ENCODE data around the gene NFASC. TPM values are rescaled to one million over a fixed set of nuclear protein-coding genes. Genes with fewer than 3 reads are reported as not detected.

The NFASC gene
- total and polyA plus RNA-seq, 2 experiments from 2014 or later, result 3.9 to 11.7 TPM

GRCh38 chr1:204882479-204882878 is 11.8 kb downstream of the NFASC start (continued):
- TF ChIP-seq, protein P1, sequence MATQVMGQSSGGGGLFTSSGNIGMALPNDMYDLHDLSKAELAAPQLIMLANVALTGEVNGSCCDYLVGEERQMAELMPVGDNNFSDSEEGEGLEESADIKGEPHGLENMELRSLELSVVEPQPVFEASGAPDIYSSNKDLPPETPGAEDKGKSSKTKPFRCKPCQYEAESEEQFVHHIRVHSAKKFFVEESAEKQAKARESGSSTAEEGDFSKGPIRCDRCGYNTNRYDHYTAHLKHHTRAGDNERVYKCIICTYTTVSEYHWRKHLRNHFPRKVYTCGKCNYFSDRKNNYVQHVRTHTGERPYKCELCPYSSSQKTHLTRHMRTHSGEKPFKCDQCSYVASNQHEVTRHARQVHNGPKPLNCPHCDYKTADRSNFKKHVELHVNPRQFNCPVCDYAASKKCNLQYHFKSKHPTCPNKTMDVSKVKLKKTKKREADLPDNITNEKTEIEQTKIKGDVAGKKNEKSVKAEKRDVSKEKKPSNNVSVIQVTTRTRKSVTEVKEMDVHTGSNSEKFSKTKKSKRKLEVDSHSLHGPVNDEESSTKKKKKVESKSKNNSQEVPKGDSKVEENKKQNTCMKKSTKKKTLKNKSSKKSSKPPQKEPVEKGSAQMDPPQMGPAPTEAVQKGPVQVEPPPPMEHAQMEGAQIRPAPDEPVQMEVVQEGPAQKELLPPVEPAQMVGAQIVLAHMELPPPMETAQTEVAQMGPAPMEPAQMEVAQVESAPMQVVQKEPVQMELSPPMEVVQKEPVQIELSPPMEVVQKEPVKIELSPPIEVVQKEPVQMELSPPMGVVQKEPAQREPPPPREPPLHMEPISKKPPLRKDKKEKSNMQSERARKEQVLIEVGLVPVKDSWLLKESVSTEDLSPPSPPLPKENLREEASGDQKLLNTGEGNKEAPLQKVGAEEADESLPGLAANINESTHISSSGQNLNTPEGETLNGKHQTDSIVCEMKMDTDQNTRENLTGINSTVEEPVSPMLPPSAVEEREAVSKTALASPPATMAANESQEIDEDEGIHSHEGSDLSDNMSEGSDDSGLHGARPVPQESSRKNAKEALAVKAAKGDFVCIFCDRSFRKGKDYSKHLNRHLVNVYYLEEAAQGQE (IDR thresholded peaks at IDR 0.05; ENCODE audit: unreplicated experiment), result no peak
- TF ChIP-seq EZH2phosphoT487 (IDR thresholded peaks at IDR 0.05; ENCODE audit: unreplicated experiment), result no peak
- TF ChIP-seq STAT1 (IDR thresholded peaks at IDR 0.05; ENCODE audit: unreplicated experiment), result no peak

DNA sequence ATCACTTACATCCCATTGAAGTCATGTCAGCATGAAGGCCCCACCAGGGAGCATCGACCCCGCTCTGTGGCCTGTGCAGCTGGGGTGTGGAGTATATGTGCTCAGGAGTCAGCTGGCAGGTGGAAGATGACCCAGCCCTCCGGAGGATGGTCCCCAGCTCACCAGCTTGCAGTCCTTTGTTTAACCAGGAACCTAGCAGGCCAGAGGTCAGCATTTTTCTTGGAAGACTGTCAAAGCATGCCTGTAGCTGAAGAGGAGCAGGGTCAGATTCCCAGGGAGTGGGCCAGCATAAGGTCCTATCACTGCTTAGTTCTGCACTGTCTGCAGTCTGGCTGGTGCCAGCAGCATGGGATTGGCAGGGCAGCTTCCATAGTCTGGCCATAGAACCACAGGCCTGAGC is 12.7 kb downstream of the NFASC start:
- H3K27ac ChIP-seq (ENCODE audit: low read depth), result no peak overlapping the region
- TF ChIP-seq ZNF114 (CRISPR knock-in tag; IDR thresholded peaks at IDR 0.05) (no peak), ZNF331 (CRISPR knock-in tag; IDR thresholded peaks at IDR 0.05; ENCODE audit: low read depth) (no peak), JUNB (IDR thresholded peaks at IDR 0.05; ENCODE audit: unreplicated experiment) (no peak), EZH2 (IDR thresholded peaks at IDR 0.05; ENCODE audit: low read depth, unreplicated experiment) (no peak), POLR2AphosphoS5 (IDR thresholded peaks at IDR 0.05; ENCODE audit: low read depth) (no peak), STAT1 (IDR thresholded peaks at IDR 0.05; ENCODE audit: unreplicated experiment) (no peak), NANOG (IDR thresholded peaks at IDR 0.05; ENCODE audit: borderline replicate concordance) (no peak), EZH2phosphoT487 (IDR thresholded peaks at IDR 0.05; ENCODE audit: unreplicated experiment) (no peak), ZNF462 (CRISPR knock-in tag; IDR thresholded peaks at IDR 0.05) (no peak)
- TF ChIP-seq, protein P2, sequence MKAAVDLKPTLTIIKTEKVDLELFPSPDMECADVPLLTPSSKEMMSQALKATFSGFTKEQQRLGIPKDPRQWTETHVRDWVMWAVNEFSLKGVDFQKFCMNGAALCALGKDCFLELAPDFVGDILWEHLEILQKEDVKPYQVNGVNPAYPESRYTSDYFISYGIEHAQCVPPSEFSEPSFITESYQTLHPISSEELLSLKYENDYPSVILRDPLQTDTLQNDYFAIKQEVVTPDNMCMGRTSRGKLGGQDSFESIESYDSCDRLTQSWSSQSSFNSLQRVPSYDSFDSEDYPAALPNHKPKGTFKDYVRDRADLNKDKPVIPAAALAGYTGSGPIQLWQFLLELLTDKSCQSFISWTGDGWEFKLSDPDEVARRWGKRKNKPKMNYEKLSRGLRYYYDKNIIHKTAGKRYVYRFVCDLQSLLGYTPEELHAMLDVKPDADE (IDR thresholded peaks at IDR 0.05), result no peak
- TF ChIP-seq, protein P1 (IDR thresholded peaks at IDR 0.05; ENCODE audit: unreplicated experiment), result no peak

More for the DNA sequence above, 12.7 kb downstream of the NFASC start:
- no peaks in the 10 kb centered on the region for H3K36me3 ChIP-seq (ENCODE audit: insufficient read depth)
- Mint-ChIP-seq H3K4me3 (no peak overlapping the region), H3K4me1 (peaks cover 19% of the 10 kb centered on the region), H3K27ac (no peak overlapping the region), H3K27me3 (ENCODE audit: insufficient read depth, low read depth, poor library complexity) (peaks cover 3% of the 10 kb centered on the region), H3K9me3 (no peaks in the 10 kb centered on the region), H3K36me3 (ENCODE audit: low read depth) (no peaks in the 10 kb centered on the region)
- no peaks in the 10 kb centered on the region for H3K27me3 ChIP-seq (ENCODE audit: insufficient read depth)
- no peak overlapping the region for H3K4me3 ChIP-seq
- no peaks in the 10 kb centered on the region for H3F3A ChIP-seq (replicated peaks; ENCODE audit: low read depth)
- no peak for ATAC-seq
- H3K79me2 ChIP-seq (replicated peaks; ENCODE audit: insufficient read depth), result no peaks in the 10 kb centered on the region
- peaks cover 10% of the 10 kb centered on the region for H3K4me1 ChIP-seq (ENCODE audit: insufficient read depth)
- H3K9me2 ChIP-seq (ENCODE audit: insufficient read depth), result no peaks in the 10 kb centered on the region
- DNase-seq (ENCODE audit: low spot score), result no peak
- H4K20me1 ChIP-seq (replicated peaks; ENCODE audit: insufficient read depth), result no peaks in the 10 kb centered on the region
- H3K4me2 ChIP-seq, result no peak overlapping the region
- no peak overlapping the region for H2AFZ ChIP-seq
